Right cardiac atrium (tissue), 5 donors: Measurements from ENCODE around the gene GORASP2. TPM values are rescaled to one million over a fixed set of nuclear protein-coding genes. Genes with fewer than 3 reads are reported as not detected.

Experiments
- ATAC-seq, 2 donors: fragments of 200-7000 bp; cut with Tn5 transposase; one replicate each; pipeline versions ENCODE4 v1.8.0 to v1.9.1; 2020; ENCODE audit warnings: moderate library complexity in 2 of 2, mild to moderate bottlenecking in 1 of 2
- DNase-seq, 3 donors: peaks; one replicate each; pipeline ENCODE4 v3.0.0-alpha.2; 2020
- H3K27ac ChIP-seq: one replicate; pipeline ENCODE4 v1.5.1; 2013; ENCODE audit warnings: mild to moderate bottlenecking, low read length, control low read depth, moderate library complexity
- H3K27me3 ChIP-seq: one replicate; pipeline ENCODE4 v1.6.1; 2013; ENCODE audit not compliant: control insufficient read depth, insufficient read depth
- H3K4me1 ChIP-seq: one replicate; pipeline ENCODE4 v1.6.1; 2013; ENCODE audit warnings: low read length; ENCODE audit not compliant: control insufficient read depth, insufficient read depth
- H3K4me3 ChIP-seq: one replicate; pipeline ENCODE4 v1.5.1; 2013; ENCODE audit warnings: low read length, control low read depth
- H3K9me3 ChIP-seq: one replicate; pipeline ENCODE4 v1.6.1; 2013; ENCODE audit warnings: low read length; ENCODE audit not compliant: control insufficient read depth
- WGBS: extraction: QIAGEN DNeasy Blood & Tissue Kit; methylation state at CpG from one replicate; pipeline ENCODE4 v1.1.7; 2013; 5-methylcytosine and 5-hydroxymethylcytosine counted together
- intact Hi-C, 4 donors: fragments of 100-400 bp; cut with DNase I; formaldehyde crosslinking; loops; one replicate each; pipeline versions ENCODE4 v1.11.0 to v1.14.0; 2022 to 2023
- polyA plus RNA-seq: library from polyadenylated mRNA; stranded (reverse); fragments of 200-250 nt; gene quantifications from one replicate; pipeline ENCODE4 v1.2.3, GENCODE V29; 2013
- total RNA-seq, 4 donors: library from RNA; stranded (reverse); fragmentation: NEBNext Ultra II Directional; extraction: Animal tissue kit (Norgen Biotek cat#: 25700); gene quantifications; one replicate each; pipeline ENCODE4 v1.2.1, GENCODE V29; 2021
- donor health status: healthy with polysubstance abuse.
- donor health status: DM: no; HTN: yes; CAD: no.
- donor health status: DM: no; HTN: no; CAD: no.
- donor health status: DM: no; HTN: yes; CAD: no; lungs with severe emphysema.
- donor health status: DM: yes; HTN: yes; CAD: no.

GORASP2 gene
- total and polyA plus RNA-seq, 5 donors: 39.5 to 74.7 (median 68.8) TPM

DNA sequence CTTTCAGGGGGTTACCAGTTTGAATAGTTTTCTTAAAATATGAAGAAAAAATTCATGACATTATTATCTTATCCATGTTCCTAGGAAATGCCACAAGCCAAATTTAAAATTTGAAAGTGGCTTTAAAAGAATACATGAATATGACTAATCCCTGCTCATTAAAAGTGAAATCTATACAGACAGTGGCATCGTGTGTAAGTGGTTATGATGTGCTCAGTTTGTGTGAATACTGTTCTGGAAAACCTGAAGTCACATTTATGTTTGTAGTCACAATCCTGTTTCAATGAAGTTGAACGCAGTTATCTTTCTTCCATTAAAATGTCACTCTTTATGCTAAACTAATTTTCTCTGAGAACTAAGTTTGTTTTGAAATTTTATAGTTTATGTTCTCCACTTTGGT, 75.8 kb downstream of the GORASP2 start:
- H3K27me3 ChIP-seq: no peaks in the 10 kb centered on the region
- H3K4me1 ChIP-seq: no peaks in the 10 kb centered on the region
- H3K9me3 ChIP-seq: no peaks in the 10 kb centered on the region
- intact Hi-C loops: no loop called here
- no peak overlapping the region for H3K27ac ChIP-seq
- 87% methylated on average over 2 of the region's 2 CpGs for WGBS
- ATAC-seq (no peak), DNase-seq (no peak)
- H3K4me3 ChIP-seq: no peak overlapping the region

- no peak for ATAC-seq
- H3K4me3 ChIP-seq: no peak overlapping the region
- DNase-seq: no peak
- WGBS: 65% methylated on average over 2 of the region's 2 CpGs
- H3K9me3 ChIP-seq: no peaks in the 10 kb centered on the region
- no peaks in the 10 kb centered on the region for H3K27me3 ChIP-seq
- intact Hi-C loops: no loop called here
- no peaks in the 10 kb centered on the region for H3K4me1 ChIP-seq
- H3K27ac ChIP-seq: no peak overlapping the region
Observed at GRCh38 chr2:171008550-171009205, 79.6 kb downstream of the GORASP2 start.

DNA sequence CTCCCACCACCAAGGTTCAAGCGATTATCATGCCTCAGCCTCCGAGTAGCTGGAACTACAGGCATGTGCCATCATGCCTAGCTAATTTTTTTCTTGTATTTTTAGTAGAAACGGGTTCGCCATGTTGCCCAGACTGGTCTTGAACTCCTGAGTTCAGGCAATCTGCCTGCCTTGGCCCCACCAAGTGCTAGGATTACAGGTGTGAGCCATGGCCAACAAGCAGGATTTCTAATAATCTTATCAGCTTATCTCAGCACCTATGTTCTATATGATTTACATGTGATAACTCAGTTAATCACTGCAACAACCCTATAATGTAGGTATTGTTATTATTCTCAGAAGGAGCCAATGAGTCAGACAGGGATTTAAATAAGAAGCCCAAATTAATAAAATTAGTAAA, 80.3 kb downstream of the GORASP2 start:
- WGBS: 97% methylated on average over 4 of the region's 4 CpGs
- no peaks in the 10 kb centered on the region for H3K9me3 ChIP-seq
- DNase-seq (peak in 1 of 3 donors; percentile 7), ATAC-seq (no peak)
- no peak overlapping the region for H3K4me3 ChIP-seq
- intact Hi-C loops: no loop called here
- no peaks in the 10 kb centered on the region for H3K4me1 ChIP-seq
- H3K27me3 ChIP-seq: no peaks in the 10 kb centered on the region
- H3K27ac ChIP-seq: no peak overlapping the region

GRCh38 chr2:171013851-171014250, 84.8 kb downstream of the GORASP2 start:
- Histone ChIP-seq H3K27me3 (no peaks in the 10 kb centered on the region), H3K4me3 (no peak overlapping the region), H3K27ac (no peak overlapping the region), H3K4me1 (no peaks in the 10 kb centered on the region), H3K9me3 (no peaks in the 10 kb centered on the region)
- ATAC-seq (no peak), DNase-seq (no peak)
- WGBS: 39% methylated on average over 1 of the region's 1 CpG
- intact Hi-C loops: no loop called here

DNA sequence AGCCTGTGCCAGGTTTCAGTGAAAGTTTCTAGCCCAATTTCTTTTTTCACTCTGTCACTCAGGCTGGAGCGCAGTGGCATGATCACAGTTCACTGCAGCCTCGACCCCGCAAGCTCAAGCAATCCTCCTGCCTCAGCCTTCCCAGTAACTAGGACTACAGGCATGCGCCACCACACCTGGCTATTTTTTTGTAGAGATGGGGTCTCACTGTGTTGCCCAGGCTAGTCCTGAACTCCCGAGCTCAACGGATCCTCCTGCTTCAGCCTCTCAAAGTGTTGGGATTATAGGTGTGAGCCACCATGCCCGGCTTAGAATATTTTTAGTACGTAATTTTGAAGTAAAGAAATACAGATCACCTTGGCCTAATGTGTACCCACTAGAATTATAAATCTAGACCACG, 87.1 kb downstream of the GORASP2 start:
- no peak for ATAC-seq
- intact Hi-C loops: no loop called here
- WGBS: 98% methylated on average over 9 of the region's 9 CpGs
- Histone ChIP-seq H3K27ac (no peak overlapping the region), H3K4me1 (no peaks in the 10 kb centered on the region), H3K27me3 (no peaks in the 10 kb centered on the region), H3K9me3 (no peaks in the 10 kb centered on the region), H3K4me3 (no peak overlapping the region)
- DNase-seq: peak in 1 of 3 donors; percentile 18

Other genes with a start within 250 kb of the GORASP2 start
- under 1 TPM in 1 of 4 donors, not detected in 3; 0.94 TPM for gene SP5, start 213.9 kb upstream of the GORASP2 start, total RNA-seq
- gene SP5, start 213.9 kb upstream of the GORASP2 start, polyA plus RNA-seq: not detected
- 1 to 10 TPM in 3 of 4 donors, not detected in 1; 1.7 to 5.2 (median 2.9) TPM for gene ERICH2, start 158.9 kb upstream of the GORASP2 start, total RNA-seq
- 4.1 TPM for gene ERICH2, start 158.9 kb upstream of the GORASP2 start, polyA plus RNA-seq
- not detected for gene GAD1, start 112.4 kb upstream of the GORASP2 start, total RNA-seq
- 0.02 TPM for gene GAD1, start 112.4 kb upstream of the GORASP2 start, polyA plus RNA-seq
- 10 to 100 TPM; 32.6 to 35.3 (median 33.2) TPM for gene TLK1, start 231.6 kb downstream of the GORASP2 start, total RNA-seq
- gene TLK1, start 231.6 kb downstream of the GORASP2 start, polyA plus RNA-seq: 7.3 TPM